ENCODE data around the gene IL6ST. TPM values are rescaled to one million over a fixed set of nuclear protein-coding genes. Genes with fewer than 3 reads are reported as not detected.

The IL6ST gene
- total and polyA plus RNA-seq, 10 of the 15 experiments (the other 5 are each of a cell fraction or from before 2014, with no cell fraction given): 1.5 to 139 (median 13.0) TPM

DNA sequence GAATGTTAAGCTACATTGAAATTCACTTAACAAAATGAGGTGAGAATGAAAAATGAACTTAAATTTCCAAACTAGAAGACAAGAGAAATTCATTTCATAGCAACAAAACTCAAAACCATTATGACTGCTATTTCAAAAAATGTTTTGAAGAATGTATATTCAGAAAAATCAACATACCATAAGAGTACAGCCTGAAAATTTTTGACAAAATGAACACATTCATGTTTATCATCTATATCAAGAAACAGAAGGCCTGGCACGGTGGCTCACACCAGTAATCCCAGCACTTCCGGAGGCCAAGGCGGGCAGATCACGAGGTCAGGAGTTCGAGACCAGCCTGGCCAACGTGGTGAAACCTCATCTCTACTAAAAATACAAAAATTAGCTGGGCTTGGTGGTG lies 4.2 kb upstream of the IL6ST start:
- Histone ChIP-seq H3K9ac (ENCODE audit: control insufficient read depth, insufficient read depth, low read length) (no peak overlapping the region), H3K27ac (ENCODE audit: control insufficient read depth, insufficient read depth) (no peak overlapping the region), H4K20me1 (ENCODE audit: control insufficient read depth, insufficient read depth) (no peaks in the 10 kb centered on the region), H2AFZ (ENCODE audit: control insufficient read depth, low read depth, low read length) (no peak overlapping the region), H3K9me3 (replicated peaks; ENCODE audit: control insufficient read depth, insufficient read depth, low read length) (peaks cover 6% of the 10 kb centered on the region), H3K4me2 (ENCODE audit: control insufficient read depth, insufficient read depth) (no peak overlapping the region), H3K4me3 (no peak overlapping the region), H3K27me3 (replicated peaks in 1 of 2; ENCODE audit: control insufficient read depth in 2 of 2, insufficient read depth in 2 of 2, low read length in 1 of 2) (no peaks in the 10 kb centered on the region), H3K36me3 (ENCODE audit: control insufficient read depth in 2 of 2, insufficient read depth in 2 of 2, low read length in 1 of 2) (no peaks in the 10 kb centered on the region), H3K79me2 (ENCODE audit: control insufficient read depth, insufficient read depth, low read length) (peaks cover 15% of the 10 kb centered on the region), H3K4me1 (ENCODE audit: control insufficient read depth, insufficient read depth, low read length) (no peaks in the 10 kb centered on the region; the same call in 1 of the 2 replicates)
- POLR2A ChIA-PET: interaction anchor here (0.6 kb wide), 1 partner anchor 26 kb away, joined by 3 read pairs; no protein-coding TSS in a partner anchor
- no peak for DNase-seq (ENCODE audit: low read depth, low spot score)
- in situ Hi-C loops (cut with MboI) (loop anchor here (10.0 kb wide), 1 partner anchor 1176 kb away; the partner anchor contains the start of gene GPBP1), intact Hi-C loops (cut with micrococcal nuclease; ENCODE audit: unreplicated experiment) (no loop called here)
- ATAC-seq: no peak
- BruUV-seq (replicated peaks): no TSS peak
- FAIRE-seq: no peak
- CTCF ChIA-PET: interaction anchor here (0.7 to 2.9 kb wide), 3 partner anchors 9 to 202 kb away, joined by 3 to 13 read pairs (median 6); no protein-coding TSS in a partner anchor
- SMC1A ChIA-PET (ENCODE audit: uncharacterized antibody, unreplicated experiment): interaction anchor here (0.6 to 4.6 kb wide), 7 partner anchors 22 to 202 kb away, joined by 3 to 30 read pairs (median 3); no protein-coding TSS in a partner anchor
- RAD21 ChIA-PET (ENCODE audit: unreplicated experiment): interaction anchor here (0.9 to 11.5 kb wide), 3 partner anchors 9 to 203 kb away, joined by 3 to 77 read pairs (median 4); no protein-coding TSS in a partner anchor
- 66% methylated on average over 6 of the region's 6 CpGs for WGBS (ENCODE audit: insufficient coverage, insufficient replicate concordance, low lambda C conversion rate, missing lambda C conversion rate)
- TF ChIP-seq ZZZ3 (IDR thresholded peaks at IDR 0.05; ENCODE audit: control insufficient read depth, insufficient read length, low read depth): no peak
- TF ChIP-seq, protein P1, sequence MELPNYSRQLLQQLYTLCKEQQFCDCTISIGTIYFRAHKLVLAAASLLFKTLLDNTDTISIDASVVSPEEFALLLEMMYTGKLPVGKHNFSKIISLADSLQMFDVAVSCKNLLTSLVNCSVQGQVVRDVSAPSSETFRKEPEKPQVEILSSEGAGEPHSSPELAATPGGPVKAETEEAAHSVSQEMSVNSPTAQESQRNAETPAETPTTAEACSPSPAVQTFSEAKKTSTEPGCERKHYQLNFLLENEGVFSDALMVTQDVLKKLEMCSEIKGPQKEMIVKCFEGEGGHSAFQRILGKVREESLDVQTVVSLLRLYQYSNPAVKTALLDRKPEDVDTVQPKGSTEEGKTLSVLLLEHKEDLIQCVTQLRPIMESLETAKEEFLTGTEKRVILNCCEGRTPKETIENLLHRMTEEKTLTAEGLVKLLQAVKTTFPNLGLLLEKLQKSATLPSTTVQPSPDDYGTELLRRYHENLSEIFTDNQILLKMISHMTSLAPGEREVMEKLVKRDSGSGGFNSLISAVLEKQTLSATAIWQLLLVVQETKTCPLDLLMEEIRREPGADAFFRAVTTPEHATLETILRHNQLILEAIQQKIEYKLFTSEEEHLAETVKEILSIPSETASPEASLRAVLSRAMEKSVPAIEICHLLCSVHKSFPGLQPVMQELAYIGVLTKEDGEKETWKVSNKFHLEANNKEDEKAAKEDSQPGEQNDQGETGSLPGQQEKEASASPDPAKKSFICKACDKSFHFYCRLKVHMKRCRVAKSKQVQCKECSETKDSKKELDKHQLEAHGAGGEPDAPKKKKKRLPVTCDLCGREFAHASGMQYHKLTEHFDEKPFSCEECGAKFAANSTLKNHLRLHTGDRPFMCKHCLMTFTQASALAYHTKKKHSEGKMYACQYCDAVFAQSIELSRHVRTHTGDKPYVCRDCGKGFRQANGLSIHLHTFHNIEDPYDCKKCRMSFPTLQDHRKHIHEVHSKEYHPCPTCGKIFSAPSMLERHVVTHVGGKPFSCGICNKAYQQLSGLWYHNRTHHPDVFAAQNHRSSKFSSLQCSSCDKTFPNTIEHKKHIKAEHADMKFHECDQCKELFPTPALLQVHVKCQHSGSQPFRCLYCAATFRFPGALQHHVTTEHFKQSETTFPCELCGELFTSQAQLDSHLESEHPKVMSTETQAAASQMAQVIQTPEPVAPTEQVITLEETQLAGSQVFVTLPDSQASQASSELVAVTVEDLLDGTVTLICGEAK (IDR thresholded peaks at IDR 0.05; ENCODE audit: borderline replicate concordance): no peak
- TF ChIP-seq, protein P2, sequence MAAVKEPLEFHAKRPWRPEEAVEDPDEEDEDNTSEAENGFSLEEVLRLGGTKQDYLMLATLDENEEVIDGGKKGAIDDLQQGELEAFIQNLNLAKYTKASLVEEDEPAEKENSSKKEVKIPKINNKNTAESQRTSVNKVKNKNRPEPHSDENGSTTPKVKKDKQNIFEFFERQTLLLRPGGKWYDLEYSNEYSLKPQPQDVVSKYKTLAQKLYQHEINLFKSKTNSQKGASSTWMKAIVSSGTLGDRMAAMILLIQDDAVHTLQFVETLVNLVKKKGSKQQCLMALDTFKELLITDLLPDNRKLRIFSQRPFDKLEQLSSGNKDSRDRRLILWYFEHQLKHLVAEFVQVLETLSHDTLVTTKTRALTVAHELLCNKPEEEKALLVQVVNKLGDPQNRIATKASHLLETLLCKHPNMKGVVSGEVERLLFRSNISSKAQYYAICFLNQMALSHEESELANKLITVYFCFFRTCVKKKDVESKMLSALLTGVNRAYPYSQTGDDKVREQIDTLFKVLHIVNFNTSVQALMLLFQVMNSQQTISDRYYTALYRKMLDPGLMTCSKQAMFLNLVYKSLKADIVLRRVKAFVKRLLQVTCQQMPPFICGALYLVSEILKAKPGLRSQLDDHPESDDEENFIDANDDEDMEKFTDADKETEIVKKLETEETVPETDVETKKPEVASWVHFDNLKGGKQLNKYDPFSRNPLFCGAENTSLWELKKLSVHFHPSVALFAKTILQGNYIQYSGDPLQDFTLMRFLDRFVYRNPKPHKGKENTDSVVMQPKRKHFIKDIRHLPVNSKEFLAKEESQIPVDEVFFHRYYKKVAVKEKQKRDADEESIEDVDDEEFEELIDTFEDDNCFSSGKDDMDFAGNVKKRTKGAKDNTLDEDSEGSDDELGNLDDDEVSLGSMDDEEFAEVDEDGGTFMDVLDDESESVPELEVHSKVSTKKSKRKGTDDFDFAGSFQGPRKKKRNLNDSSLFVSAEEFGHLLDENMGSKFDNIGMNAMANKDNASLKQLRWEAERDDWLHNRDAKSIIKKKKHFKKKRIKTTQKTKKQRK (IDR thresholded peaks at IDR 0.05; ENCODE audit: low read depth, low read length): no peak
- TF ChIP-seq E2F8 (IDR thresholded peaks at IDR 0.05; ENCODE audit: low read depth, partially characterized antibody): no peak
- TF ChIP-seq RBBP5 (conservative IDR thresholded peaks at IDR 0.05): no peak
- no peak for TF ChIP-seq RELB (IDR thresholded peaks at IDR 0.05; ENCODE audit: low read depth)
- TF ChIP-seq YBX1 (IDR thresholded peaks at IDR 0.05): no peak
- TF ChIP-seq, protein P3, sequence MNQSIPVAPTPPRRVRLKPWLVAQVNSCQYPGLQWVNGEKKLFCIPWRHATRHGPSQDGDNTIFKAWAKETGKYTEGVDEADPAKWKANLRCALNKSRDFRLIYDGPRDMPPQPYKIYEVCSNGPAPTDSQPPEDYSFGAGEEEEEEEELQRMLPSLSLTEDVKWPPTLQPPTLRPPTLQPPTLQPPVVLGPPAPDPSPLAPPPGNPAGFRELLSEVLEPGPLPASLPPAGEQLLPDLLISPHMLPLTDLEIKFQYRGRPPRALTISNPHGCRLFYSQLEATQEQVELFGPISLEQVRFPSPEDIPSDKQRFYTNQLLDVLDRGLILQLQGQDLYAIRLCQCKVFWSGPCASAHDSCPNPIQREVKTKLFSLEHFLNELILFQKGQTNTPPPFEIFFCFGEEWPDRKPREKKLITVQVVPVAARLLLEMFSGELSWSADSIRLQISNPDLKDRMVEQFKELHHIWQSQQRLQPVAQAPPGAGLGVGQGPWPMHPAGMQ (IDR thresholded peaks at IDR 0.05; ENCODE audit: borderline replicate concordance): no peak
